ENCODE measurements around the gene MRPL53. TPM values are rescaled to one million over a fixed set of nuclear protein-coding genes. Genes with fewer than 3 reads are reported as not detected.

MRPL53 gene
- total and polyA plus RNA-seq, 2 of the 8 experiments (the other 6 are each of a cell fraction or from before 2014, with no cell fraction given) = 36.6 to 46.3 TPM

GRCh38 chr2:74500578-74500946 lies 28.1 kb upstream of the MRPL53 start:
- FAIRE-seq = no peak
- ChIA-PET CTCF (ENCODE audit: partially characterized antibody) (interaction anchor here (0.7 to 5.1 kb wide), 15 partner anchors 9 to 91 kb away, joined by 3 to 24 read pairs (median 6); partner anchors contain the start of genes AUP1, CCDC142, HTRA2 and TLX2), POLR2A (ENCODE audit: partially characterized antibody) (interaction anchor here (0.9 to 9.4 kb wide), 13 partner anchors 9 to 88 kb away, joined by 3 to 73 read pairs (median 3); partner anchors contain the start of genes AUP1, CCDC142, DQX1 and HTRA2)
- Histone ChIP-seq H2BK20ac (ENCODE audit: low read length) (no peak overlapping the region), H3K36me3 (ENCODE audit: control insufficient read depth in 2 of 4, insufficient read depth in 4 of 4, low read length in 3 of 4) (peaks cover 0 to 5% (median 2%) of the 10 kb centered on the region in 4 experiments; a peak in 6 of 8 replicates), H3K4me2 (ENCODE audit: insufficient read depth in 1 of 2, low read depth in 2 of 2, low read length in 2 of 2) (peak overlapping the region in 1 of 2 experiments; percentile 78; a peak in 1 of 4 replicates), H4K20me1 (replicated peaks in 1 of 2; ENCODE audit: control insufficient read depth in 1 of 2, insufficient read depth in 2 of 2, low read length in 2 of 2) (peaks cover 0 to 15% of the 10 kb centered on the region in 2 experiments), H3K4me3 (ENCODE audit: extremely low read depth in 1 of 4, insufficient read depth in 2 of 4, low read depth in 3 of 4, low read length in 4 of 4) (0 out of 8 replicates have a peak overlapping the region, but pooled peaks of 1 of the 4 experiments have one; percentile 57), H3K79me2 (ENCODE audit: control insufficient read depth in 1 of 2, insufficient read depth in 2 of 2, low read length in 2 of 2) (no peaks in the 10 kb centered on the region), H3K9ac (replicated peaks in 1 of 4; ENCODE audit: extremely low read depth in 1 of 4, low read depth in 3 of 4, low read length in 3 of 4) (no peak overlapping the region), H3K79me1 (ENCODE audit: low read depth, low read length) (no peaks in the 10 kb centered on the region), H4K8ac (ENCODE audit: extremely low read depth, insufficient read depth, low read length) (no peak overlapping the region), H3K23ac (ENCODE audit: insufficient read length) (no peak overlapping the region), H3K56ac (replicated peaks; ENCODE audit: insufficient read length, low read depth, low read length) (no peak overlapping the region), H3K4ac (replicated peaks; ENCODE audit: insufficient read length, low read depth, low read length) (no peak overlapping the region), H2BK5ac (ENCODE audit: low read depth, low read length) (no peak overlapping the region), H4K5ac (ENCODE audit: insufficient read length, low read depth, low read length) (no peak overlapping the region), H3K14ac (ENCODE audit: insufficient read length) (no peak overlapping the region), H3K9me3 (ENCODE audit: insufficient read depth in 2 of 2, low read depth in 1 of 2, low read length in 1 of 2) (no peaks in the 10 kb centered on the region), H3K23me2 (ENCODE audit: low read depth, low read length) (peaks cover 35% of the 10 kb centered on the region; the same call in 1 of the 2 replicates), H2BK15ac (ENCODE audit: low read length) (no peak overlapping the region), H4K91ac (replicated peaks; ENCODE audit: insufficient read length, low read length) (no peak overlapping the region), H3K4me1 (replicated peaks in 1 of 4; ENCODE audit: control insufficient read depth in 3 of 4, insufficient read depth in 4 of 4, low read length in 3 of 4) (peaks cover 7 to 59% (median 38%) of the 10 kb centered on the region in 4 experiments), H2AK5ac (ENCODE audit: low read depth, low read length) (no peak overlapping the region), H3K18ac (ENCODE audit: extremely low read depth, low read length) (no peak overlapping the region), H2BK12ac (ENCODE audit: low read depth, low read length) (no peak overlapping the region), H2BK120ac (replicated peaks; ENCODE audit: low read depth, low read length) (no peak overlapping the region), H3K27ac (ENCODE audit: low read depth, low read length) (no peak overlapping the region), H2AFZ (ENCODE audit: low read length) (no peak overlapping the region), H3K27me3 (replicated peaks in 1 of 4; ENCODE audit: control insufficient read depth in 3 of 4, extremely low read depth in 1 of 4, insufficient read depth in 3 of 4, low read length in 3 of 4) (peaks cover 82 to 100% (median 100%) of the 10 kb centered on the region in 4 experiments)
- TF ChIP-seq TEAD4 (IDR thresholded peaks at IDR 0.05; ENCODE audit: low read depth, low read length) (0 out of 2 replicates have a peak, but pooled peaks have one; percentile 28), RXRA (IDR thresholded peaks at IDR 0.05; ENCODE audit: insufficient read depth, low read depth, low read length) (no peak)
- DNase-seq (ENCODE audit: low read depth in 1 of 2, low spot score in 2 of 2) = peak in 1 of 2 experiments; percentile 50
